NCI-H510A treated with DMSO at 0.1 percent for 48 hours (cell line): ENCODE results near the gene ZWINT.

ENCODE experiments used
- DNase-seq: peaks from one replicate; lab custom pipeline; 2025; lab: John Stamatoyannopoulos, UW

Gene ZWINT

GRCh38 chr10:56360967-56361612 is at the start of gene ZWINT:
TSS of gene ZWINT (minus strand) at chr10:56361259. CDS start at chr10:56361236, 23 bp downstream.
- DNase-seq, result peak; percentile 93

GRCh38 chr10:56383806-56384205 is 22.7 kb upstream of the ZWINT start:
- DNase-seq, result no peak

GRCh38 chr10:56370217-56371113 is 9.4 kb upstream of the ZWINT start:
- DNase-seq, result no peak

- no peak for DNase-seq
Observed at GRCh38 chr10:56360583-56360966, 484 bp downstream of the ZWINT start.

GRCh38 chr10:56359837-56360236 is 1.2 kb downstream of the ZWINT start:
- no peak for DNase-seq

GRCh38 chr10:56357018-56357417 is 4.0 kb downstream of the ZWINT start:
- no peak for DNase-seq

- DNase-seq, result no peak
Observed at GRCh38 chr10:56351909-56352630, 9.0 kb downstream of the ZWINT start.

GRCh38 chr10:56349611-56350010 is 11.4 kb downstream of the ZWINT start:
- no peak for DNase-seq

- no peak for DNase-seq
Observed at GRCh38 chr10:56348101-56348500, 13.0 kb downstream of the ZWINT start.

- DNase-seq, result no peak
Observed at GRCh38 chr10:56346845-56347415, 14.1 kb downstream of the ZWINT start.

- DNase-seq, result no peak
Observed at GRCh38 chr10:56341612-56342011, 19.4 kb downstream of the ZWINT start.

- no peak for DNase-seq
Observed at GRCh38 chr10:56329961-56330360, 31.1 kb downstream of the ZWINT start.

GRCh38 chr10:56327118-56327517 is 33.9 kb downstream of the ZWINT start:
- DNase-seq, result no peak

- no peak for DNase-seq
Observed at GRCh38 chr10:56319386-56319785, 41.7 kb downstream of the ZWINT start.

GRCh38 chr10:56318816-56319215 is 42.2 kb downstream of the ZWINT start:
- DNase-seq, result no peak

GRCh38 chr10:56317603-56318002 is 43.5 kb downstream of the ZWINT start:
- no peak for DNase-seq

GRCh38 chr10:56316603-56317002 is 44.5 kb downstream of the ZWINT start:
- no peak for DNase-seq
